Kidney (tissue), 14 donors: ENCODE measurements around the gene NRGN. TPM values are rescaled to one million over a fixed set of nuclear protein-coding genes. Genes with fewer than 3 reads are reported as not detected.

Experiments used
- DNase-seq, 5 donors: peaks; one replicate each; pipeline ENCODE4 v3.0.0-alpha.2; 2013 to 2020
- FAIRE-seq: peaks from 2 replicates; lab custom pipeline; 2012; peaks lifted over from hg19 to GRCh38; lab: Jason Lieb, UNC
- H3K27ac ChIP-seq, 2 donors: one replicate each; pipeline ENCODE4 v1.7.0; 2013; ENCODE audit warnings: low read depth in 2 of 2, low read length in 2 of 2, inconsistent platforms in 1 of 2
- H3K27me3 ChIP-seq: one replicate; pipeline ENCODE4 v1.7.1; 2013; ENCODE audit warnings: low read length, inconsistent platforms; ENCODE audit not compliant: control insufficient read depth, insufficient read depth
- H3K36me3 ChIP-seq, 3 donors: one replicate each; pipeline versions ENCODE4 v1.7.0 to v1.7.1; 2013; ENCODE audit warnings: low read length in 3 of 3, control low read depth in 1 of 3, inconsistent platforms in 1 of 3; ENCODE audit not compliant: insufficient read depth in 3 of 3, control insufficient read depth in 2 of 3
- H3K4me1 ChIP-seq, 3 donors: one replicate each; pipeline versions ENCODE4 v1.7.0 to v1.7.1; 2013; ENCODE audit warnings: low read length in 3 of 3, inconsistent platforms in 1 of 3, low read depth in 1 of 3; ENCODE audit not compliant: control insufficient read depth in 2 of 3, insufficient read depth in 2 of 3
- H3K4me3 ChIP-seq, 3 donors: one replicate each; pipeline versions ENCODE4 v1.7.0 to v1.8.1; 2013; ENCODE audit warnings: low read length in 3 of 3, control low read depth in 1 of 3, inconsistent platforms in 1 of 3
- H3K9ac ChIP-seq, 3 donors: one replicate each; pipeline versions ENCODE4 v1.7.0 to v1.7.1; 2013; ENCODE audit warnings: low read length in 3 of 3, control low read depth in 1 of 3, inconsistent platforms in 1 of 3
- H3K9me3 ChIP-seq, 3 donors: one replicate each; pipeline versions ENCODE4 v1.7.0 to v1.7.1; 2013; ENCODE audit warnings: low read length in 3 of 3, control low read depth in 1 of 3, inconsistent platforms in 1 of 3; ENCODE audit not compliant: control insufficient read depth in 2 of 3, insufficient read depth in 1 of 3
- intact Hi-C: fragments of 100-400 bp; cut with DNase I; formaldehyde crosslinking; loops from one replicate; pipeline ENCODE4 v1.11.1; 2022
- polyA plus RNA-seq: library from polyadenylated mRNA; stranded (reverse); fragments of 350-450 nt; fragmentation: Illumina TruSeq; extraction: RNeasy Lipid Tissue Mini Kit (QIAGEN cat#74804); gene quantifications from one replicate; pipeline ENCODE4 v1.2.3, GENCODE V29; 2014; ENCODE audit warnings: low read depth, low replicate concordance; ENCODE audit not compliant: insufficient read depth
- total RNA-seq: library from RNA; stranded (reverse); fragmentation: NEBNext Ultra II Directional; extraction: Animal tissue kit (Norgen Biotek cat#: 25700); gene quantifications from one replicate; pipeline ENCODE4 v1.2.1, GENCODE V29; 2021
- TF ChIP-seq, protein P1 (sequence below): IDR thresholded peaks from 3 replicates; pipeline ENCODE4 v1.5.1; 2012; ENCODE audit warnings: mild to moderate bottlenecking, moderate library complexity, borderline replicate concordance; ENCODE audit not compliant: insufficient read depth; ENCODE audit errors: extremely low read depth
- donor health status: control.
- donor health status: control.
- donor health status: control.
- donor health status: control.
- donor health status: control.
- donor health status: DM: yes; HTN: yes; CAD: no.
- donor health status: Normal renal cell carcinoma (clear cell type).

NRGN gene
- total and polyA plus RNA-seq, 2 donors from 2014 or later = 17.9 to 55.9 TPM

DNA sequence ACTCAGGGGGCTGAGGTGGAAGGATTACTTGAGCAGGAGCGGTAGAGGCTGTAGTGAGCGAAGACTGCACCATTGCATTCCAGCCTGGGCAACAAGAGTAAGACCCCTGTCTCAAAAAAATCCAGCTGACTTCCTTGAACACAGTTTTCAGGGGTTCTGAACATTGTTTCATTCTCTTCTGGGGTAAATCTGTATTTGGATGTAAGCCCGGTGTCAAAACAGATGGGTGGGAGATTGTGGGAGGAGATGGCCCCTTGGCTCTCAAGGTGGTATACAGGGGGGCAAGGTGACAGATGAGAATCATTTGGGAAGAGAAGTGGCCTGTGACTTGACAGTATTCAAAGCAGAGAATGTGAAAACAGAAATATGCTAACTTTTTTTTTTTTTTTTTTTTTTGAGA is 17.6 kb downstream of the NRGN start:
- peaks cover 0 to 3% (median 0%) of the 10 kb centered on the region in 3 donors for H3K36me3 ChIP-seq
- no peak overlapping the region for H3K9ac ChIP-seq
- intact Hi-C loops = no loop called here
- H3K4me1 ChIP-seq = peaks cover 0 to 11% (median 0%) of the 10 kb centered on the region in 3 donors
- FAIRE-seq (no peak), DNase-seq (no peak)
- TF ChIP-seq, protein P1, sequence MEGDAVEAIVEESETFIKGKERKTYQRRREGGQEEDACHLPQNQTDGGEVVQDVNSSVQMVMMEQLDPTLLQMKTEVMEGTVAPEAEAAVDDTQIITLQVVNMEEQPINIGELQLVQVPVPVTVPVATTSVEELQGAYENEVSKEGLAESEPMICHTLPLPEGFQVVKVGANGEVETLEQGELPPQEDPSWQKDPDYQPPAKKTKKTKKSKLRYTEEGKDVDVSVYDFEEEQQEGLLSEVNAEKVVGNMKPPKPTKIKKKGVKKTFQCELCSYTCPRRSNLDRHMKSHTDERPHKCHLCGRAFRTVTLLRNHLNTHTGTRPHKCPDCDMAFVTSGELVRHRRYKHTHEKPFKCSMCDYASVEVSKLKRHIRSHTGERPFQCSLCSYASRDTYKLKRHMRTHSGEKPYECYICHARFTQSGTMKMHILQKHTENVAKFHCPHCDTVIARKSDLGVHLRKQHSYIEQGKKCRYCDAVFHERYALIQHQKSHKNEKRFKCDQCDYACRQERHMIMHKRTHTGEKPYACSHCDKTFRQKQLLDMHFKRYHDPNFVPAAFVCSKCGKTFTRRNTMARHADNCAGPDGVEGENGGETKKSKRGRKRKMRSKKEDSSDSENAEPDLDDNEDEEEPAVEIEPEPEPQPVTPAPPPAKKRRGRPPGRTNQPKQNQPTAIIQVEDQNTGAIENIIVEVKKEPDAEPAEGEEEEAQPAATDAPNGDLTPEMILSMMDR = no peak
- H3K27me3 ChIP-seq = peaks cover 29% of the 10 kb centered on the region
- H3K27ac ChIP-seq = no peak overlapping the region
- H3K9me3 ChIP-seq = no peaks in the 10 kb centered on the region
- no peak overlapping the region for H3K4me3 ChIP-seq

DNA sequence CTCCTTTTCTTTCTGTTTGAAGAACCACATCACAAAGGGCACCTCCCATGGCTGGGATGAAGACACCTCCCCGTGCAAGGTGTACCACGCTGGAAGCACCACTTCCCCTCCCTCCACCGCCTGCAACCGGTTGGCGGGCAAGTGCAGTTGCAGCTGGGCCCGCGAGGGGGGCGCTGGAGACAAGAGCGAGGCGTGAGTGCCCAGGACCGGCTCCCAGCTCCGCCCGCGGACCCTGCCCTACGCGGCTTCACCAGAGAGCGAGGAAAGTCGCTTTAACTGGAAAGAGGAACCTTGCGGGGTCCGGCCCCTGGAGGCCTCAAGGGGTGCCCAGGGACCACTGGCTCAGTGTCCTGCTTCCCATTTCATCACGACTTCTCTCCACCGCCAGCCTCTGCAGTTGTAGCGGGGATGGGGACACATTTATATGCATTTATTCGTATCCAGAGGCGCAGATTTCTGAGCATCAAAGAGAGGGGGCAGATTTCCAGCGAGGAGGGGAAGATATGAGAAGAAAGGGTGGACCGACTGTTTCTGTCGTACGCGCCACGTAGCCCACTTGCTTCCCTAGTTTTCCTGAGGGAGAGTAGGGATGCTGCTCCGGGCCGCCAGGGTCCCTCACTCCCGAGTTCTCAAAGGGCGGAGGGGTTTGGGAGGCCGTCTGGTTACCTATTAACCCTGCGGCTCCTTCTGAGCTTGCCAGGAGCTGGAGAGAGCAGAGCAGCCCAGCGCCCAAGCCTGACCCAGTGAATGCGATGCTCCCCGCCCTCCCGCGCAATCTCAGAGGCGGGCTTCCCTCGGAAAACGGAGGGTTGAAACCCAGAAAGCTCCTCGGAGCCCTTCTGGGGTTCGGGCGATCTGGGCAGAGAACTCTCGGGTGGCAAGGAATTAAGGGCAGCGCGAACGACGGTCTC is 18.9 kb downstream of the NRGN start:
- Histone ChIP-seq H3K27me3 (peaks cover 26% of the 10 kb centered on the region), H3K9me3 (no peaks in the 10 kb centered on the region), H3K4me1 (peaks cover 0 to 13% (median 4%) of the 10 kb centered on the region in 3 donors), H3K27ac (peak overlapping the region; percentile 67 to 91), H3K9ac (peak overlapping the region in 1 of 3 donors; percentile 76), H3K36me3 (peaks cover 0 to 3% (median 0%) of the 10 kb centered on the region in 3 donors), H3K4me3 (peak overlapping the region; percentile 2 to 72 (median 30))
- no peak for FAIRE-seq
- intact Hi-C loops = no loop called here
- peak; percentile 85 to 94 (median 92) for DNase-seq
- TF ChIP-seq, protein P1 = peak; percentile 76

DNA sequence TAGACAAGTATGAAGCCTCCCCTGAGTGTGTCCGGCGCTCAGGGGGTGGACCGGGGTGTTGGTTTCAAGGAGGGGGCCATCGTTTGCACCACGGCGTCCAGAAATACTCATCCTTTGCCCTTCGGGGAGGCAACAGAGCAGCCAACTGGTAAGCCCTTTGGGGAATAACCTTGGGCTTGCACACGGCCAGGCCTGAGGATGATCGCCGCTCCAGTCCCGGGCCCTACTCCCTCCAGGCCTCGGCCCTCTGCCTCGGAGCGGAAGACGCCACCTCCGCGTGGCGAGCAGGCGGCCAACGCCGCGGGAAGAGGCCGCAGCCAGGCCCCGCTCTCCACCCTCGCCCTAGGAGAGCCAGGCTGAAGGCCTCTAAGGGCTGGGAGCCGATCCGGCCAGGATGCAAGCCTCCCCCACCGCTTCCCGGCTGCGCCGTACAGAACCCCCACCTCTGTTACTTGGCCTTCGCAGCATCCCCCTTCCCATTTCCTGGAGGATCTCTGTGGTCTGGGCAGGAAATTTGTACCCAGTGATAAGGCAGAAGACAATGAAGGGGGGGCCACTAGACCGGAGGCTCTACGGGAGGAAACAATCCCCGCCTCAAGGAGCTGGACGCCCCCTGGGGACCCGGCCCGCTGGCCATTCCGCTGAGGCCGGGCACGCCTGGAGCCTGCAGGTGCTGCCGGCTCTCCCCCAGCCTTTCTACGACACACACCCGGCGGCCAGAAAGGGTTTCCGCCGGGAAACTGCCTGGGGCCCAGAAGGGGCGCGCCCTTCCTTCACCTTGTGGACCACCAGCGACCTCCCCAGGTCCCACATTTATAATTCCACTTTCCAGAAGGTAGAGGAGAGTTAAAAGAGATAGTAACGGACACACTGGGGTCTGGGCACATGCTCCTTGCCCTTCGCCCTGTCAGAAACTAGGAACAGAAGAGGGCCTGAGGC is 19.8 kb downstream of the NRGN start:
- peak overlapping the region; percentile 30 to 72 (median 61) for H3K4me3 ChIP-seq
- intact Hi-C loops = loop anchor here (5.0 kb wide), 1 partner anchor 87 kb away; the partner anchor contains the start of genes SIAE and SPA17
- H3K27me3 ChIP-seq = peaks cover 26% of the 10 kb centered on the region
- H3K36me3 ChIP-seq = peaks cover 0 to 3% (median 0%) of the 10 kb centered on the region in 3 donors
- H3K9ac ChIP-seq = peak overlapping the region in 2 of 3 donors; percentile 51 to 76
- H3K9me3 ChIP-seq = no peaks in the 10 kb centered on the region
- peak overlapping the region; percentile 82 to 91 for H3K27ac ChIP-seq
- TF ChIP-seq, protein P1 = no peak
- DNase-seq (peak; percentile 47 to 85 (median 66)), FAIRE-seq (no peak)
- peaks cover 6 to 21% (median 13%) of the 10 kb centered on the region in 3 donors for H3K4me1 ChIP-seq
